CD4-positive, alpha-beta T cell treated with Interleukin-6 for 4 hours (primary cell): Measurements from ENCODE around the gene SHISAL1.

ENCODE experiments used
- DNase-seq: peaks from one replicate; pipeline ENCODE4 v3.0.0-alpha.2; 2020; ENCODE audit warnings: mixed read lengths

The SHISAL1 gene

DNA sequence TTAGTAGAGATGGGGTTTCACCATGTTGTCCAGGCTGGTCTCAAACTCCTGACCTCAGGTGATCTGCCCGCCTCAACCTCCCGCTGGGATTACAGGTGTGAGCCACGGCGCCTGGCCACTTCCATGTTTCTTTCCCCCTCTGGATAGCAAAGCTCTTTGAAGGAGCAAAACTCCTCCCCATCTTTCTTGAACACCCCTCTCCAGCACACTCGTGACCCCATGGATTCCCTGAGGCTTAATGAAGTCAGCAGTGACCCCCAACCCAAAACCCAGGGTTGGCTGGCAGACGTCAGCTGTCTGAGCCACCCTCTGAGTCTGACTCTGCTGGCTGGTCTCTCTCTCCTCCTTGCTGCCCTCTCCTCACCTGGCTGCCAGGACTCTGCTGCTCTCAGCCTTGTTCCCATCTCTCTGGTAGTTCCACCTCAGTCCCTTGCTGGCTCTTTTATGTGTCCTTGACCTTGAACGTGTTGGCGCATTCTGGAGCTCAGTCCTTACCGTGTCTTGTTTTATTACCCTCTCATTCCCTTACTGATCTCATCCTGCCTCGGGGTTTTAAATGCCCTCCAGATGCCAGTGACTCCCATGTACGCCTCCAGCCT is 87.6 kb downstream of the SHISAL1 start:
- no peak for DNase-seq

DNA sequence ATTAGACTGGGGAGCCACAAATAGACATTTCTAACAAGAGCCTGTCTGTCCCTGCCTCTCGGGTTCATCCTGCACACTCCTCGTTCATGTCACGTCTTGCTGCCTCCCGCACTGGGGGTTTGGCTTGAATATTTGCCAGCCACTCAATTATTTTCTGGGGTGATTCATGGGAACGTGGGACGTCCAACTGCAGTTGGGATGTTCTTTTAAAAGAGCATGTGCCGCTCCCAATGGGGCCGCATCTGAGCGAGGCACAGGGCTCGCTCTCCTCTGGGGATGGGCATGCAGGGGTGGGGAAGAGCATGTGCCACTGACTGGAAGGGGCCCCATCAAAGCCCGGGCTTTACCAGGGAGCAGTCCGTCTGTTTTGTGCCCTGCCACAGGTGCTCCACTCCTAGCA is 88.6 kb downstream of the SHISAL1 start:
- no peak for DNase-seq

DNA sequence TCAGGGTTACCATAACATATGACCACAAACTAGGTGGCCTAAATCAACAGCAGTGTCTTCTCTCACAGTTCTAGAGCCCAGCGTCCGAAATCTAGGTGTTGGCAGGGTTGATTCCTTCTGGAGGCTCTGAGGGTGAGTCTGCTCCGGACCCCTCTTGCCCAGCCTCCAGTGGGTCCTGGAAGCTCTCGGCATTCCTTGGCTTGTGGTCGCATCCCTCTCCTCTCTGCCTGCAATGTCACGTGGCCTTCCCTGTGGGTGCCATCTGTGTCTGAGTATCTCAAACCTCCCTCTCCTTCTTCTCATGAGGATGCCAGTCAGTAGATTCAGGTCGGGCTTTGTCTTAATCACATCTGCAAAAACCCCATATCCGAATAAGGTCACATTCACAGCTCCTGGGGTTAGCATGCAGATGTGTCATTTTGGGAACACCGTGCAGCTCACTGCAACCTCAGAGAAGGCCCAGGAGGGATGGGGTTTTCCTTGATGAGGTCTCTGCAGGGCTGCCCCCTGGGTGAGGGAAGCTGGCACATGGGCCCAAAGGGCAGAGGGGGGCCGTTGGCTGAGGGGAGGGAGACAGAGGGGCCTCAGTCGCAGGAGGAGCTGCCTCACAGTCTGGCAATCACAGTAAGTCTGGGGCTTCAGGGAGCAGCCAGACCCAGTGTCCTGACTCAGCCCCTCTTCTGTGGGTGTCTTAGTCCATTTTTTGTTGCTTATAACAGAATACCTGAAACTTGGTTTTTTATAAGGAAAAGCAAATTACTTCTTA is 90.9 kb downstream of the SHISAL1 start:
- no peak for DNase-seq

GRCh38 chr22:44220727-44221680 is 91.7 kb downstream of the SHISAL1 start:
- DNase-seq = no peak

- DNase-seq = no peak
Measured at GRCh38 chr22:44219101-44219870, 93.5 kb downstream of the SHISAL1 start.

DNA sequence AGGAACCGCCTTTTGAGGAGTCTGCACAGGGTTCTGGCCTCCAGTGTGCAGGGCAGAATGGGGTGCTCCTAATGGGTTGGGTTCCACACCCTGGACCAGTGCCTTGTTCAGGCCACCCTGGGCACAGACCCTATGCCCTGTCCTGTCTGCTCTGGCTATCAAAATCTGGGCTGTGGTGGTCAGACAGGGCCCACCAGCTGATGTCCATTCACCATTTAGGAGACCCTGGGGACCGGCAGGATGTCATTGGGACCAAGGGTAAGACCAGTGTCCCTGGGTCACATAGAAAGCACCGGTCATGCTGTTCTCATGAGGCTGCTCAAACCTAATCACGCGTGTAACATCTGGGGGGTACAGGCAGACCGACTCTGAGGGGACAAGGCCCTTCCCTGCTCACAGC is 94.7 kb downstream of the SHISAL1 start:
- no peak for DNase-seq

DNA sequence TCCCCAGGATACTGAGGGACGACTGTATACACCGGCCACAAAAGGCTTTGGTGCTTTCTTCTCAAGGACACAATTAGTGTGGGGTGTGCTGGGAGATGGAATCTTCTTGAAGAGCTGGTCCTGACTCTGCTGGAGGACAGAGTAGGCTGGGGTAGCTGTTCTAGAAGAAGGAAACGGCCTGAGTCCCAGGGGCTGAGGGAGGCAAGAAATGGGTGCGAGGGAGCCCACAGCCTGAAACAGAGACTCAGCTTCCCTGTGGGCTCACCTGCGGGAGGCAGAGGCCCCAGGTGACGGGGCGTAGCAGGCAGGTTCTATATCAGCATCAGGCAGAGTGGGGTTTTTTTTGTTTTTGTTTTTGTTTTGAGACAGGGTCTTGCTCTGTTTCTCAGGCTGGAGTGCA is 95.4 kb downstream of the SHISAL1 start:
- no peak for DNase-seq

DNA sequence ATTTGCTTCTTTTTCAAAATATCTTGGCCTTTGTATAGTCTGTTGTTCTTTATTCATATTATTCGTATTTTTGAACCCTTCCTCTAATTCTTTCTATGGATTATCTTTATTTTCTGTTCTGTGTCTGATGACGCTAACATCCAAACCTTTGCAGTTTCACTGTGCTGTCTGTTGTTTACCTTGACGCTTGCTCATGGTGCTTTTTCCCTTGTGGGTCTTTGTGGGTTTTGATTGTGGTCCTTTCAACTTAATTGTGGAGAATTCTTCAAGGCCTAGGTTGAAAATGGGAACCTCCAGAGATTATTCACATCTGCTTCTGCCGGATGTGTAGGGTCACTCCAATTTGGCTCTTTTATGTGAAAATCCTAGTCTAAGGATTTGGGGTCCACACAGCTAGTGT is 97.5 kb downstream of the SHISAL1 start:
- DNase-seq = no peak

- DNase-seq = no peak
Measured at GRCh38 chr22:44214764-44215163, 98.0 kb downstream of the SHISAL1 start.

- DNase-seq = no peak
Measured at GRCh38 chr22:44214187-44214586, 98.6 kb downstream of the SHISAL1 start.

GRCh38 chr22:44213489-44214043 is 99.2 kb downstream of the SHISAL1 start:
- no peak for DNase-seq

GRCh38 chr22:44212936-44213335 is 99.8 kb downstream of the SHISAL1 start:
- no peak for DNase-seq

- DNase-seq = no peak
Measured at GRCh38 chr22:44211946-44212930, 100.5 kb downstream of the SHISAL1 start.

GRCh38 chr22:44211256-44211945 is 101.3 kb downstream of the SHISAL1 start:
- no peak for DNase-seq

DNA sequence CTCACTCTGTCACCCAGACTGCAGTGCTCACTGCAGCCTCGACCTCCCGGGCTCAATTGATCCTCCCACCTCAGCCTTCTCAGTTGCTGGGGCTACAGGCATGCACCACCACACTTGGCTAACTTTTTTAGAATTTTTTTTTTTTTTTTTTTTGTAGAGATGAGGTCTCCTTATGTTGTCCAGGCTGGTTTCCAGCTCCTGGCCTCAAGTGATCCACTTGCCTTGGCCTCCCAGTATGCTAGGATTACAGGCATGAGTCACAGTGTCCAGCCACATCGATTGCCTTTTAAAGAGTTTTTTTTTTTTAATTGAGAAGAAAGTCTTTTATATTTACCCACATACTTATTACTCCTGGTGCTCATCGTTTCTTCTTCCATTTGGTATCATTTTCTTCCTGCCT is 102.0 kb downstream of the SHISAL1 start:
- DNase-seq = no peak

DNA sequence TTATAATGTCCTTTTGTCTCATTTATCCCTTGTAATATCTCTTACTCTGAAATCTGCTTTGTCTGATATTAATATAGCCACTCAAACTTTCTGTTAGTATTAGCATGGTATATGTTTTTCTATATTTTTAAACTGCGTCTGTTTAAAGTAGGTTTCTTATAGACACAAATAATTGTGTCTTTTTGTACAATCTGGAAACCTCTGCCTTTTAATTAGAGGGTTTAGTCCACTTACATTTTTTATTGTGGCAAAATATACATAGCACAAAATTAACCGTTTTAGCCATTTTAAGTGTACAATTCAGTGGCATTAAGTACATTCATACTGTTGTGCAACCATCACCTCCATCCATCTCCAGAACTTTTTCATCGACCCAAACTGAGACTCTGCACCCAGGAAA is 103.4 kb downstream of the SHISAL1 start:
- DNase-seq = no peak

DNA sequence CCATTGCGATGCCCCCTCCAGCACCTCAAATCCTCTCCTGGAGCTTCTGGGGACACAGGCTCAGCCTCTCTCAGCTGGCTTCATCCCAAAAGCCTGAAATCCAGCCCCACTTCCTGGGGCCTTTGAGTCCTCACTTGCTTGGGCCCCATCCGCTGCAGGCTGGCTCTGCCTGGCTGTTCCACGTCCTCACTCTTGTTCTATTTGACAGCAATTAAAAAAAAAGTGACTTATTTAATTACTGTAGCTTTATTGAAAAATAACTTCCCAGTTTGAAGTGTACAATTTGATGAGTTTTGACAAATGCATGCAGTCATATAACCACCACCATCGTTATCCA is 104.8 kb downstream of the SHISAL1 start:
- DNase-seq = no peak

DNA sequence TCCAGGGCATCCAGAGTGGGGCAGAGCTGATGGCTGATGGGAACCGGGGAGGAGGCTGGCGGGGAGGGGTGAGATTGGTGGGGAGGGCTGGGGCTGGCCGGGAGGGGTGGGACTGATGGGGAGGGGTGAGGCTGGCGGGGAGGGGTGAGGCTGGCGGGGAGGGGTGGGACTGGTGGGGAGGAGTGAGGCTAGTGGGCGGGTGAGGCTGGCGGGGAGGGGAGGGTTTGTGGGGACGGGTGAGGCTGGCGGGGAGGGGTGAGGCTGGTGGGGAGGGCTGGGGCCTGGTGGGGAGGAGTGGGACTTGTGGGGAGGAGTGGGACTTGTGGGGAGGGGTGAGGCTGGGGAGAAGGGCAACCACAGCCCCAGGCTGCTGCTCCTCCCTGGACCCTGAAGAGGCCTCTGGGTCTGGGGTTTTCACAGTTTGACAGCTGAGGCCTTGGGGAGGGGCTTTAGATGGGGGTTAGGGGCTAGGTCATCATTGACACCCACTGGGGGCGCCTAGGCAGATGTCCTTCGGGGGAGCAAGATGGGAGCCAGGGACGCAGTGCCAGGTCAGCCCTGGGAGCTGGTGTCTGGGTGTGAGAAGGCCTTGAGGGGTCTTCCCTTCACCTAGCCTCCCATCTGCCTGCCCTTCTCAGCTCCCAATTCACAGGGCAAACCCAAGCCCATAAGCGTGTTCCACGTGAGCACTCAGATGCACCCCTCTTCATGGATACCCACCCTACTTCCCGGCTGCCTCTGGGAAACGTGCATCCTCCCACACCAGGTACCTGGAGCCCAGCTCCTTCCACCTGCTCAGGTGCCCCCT is 105.4 kb downstream of the SHISAL1 start:
- no peak for DNase-seq

DNA sequence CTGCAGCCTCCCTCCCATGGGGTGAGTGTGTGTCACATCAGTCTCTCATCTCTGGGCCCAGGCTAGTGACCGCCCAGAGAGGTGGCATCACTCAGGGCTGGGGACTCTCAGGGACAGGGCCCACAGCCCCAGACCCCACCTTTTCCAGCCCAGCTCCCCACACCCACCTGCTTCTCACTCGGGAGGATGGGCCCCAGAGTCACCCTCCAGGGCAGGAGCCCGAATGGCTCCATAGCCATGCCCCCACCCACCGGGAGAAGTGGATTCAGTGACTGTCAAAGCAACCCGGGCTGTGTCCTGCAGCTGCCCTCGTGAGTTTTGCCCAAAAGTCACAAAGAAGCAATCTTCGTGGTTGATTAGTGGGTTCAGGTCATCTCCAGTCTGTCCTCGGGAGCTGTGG is 106.1 kb downstream of the SHISAL1 start:
- DNase-seq = no peak

GRCh38 chr22:44206330-44206645 is 106.5 kb downstream of the SHISAL1 start:
- no peak for DNase-seq
